Liver (tissue), 9 donors: Measurements from ENCODE around the gene ATP10D. TPM values are rescaled to one million over a fixed set of nuclear protein-coding genes. Genes with fewer than 3 reads are reported as not detected.

Experiments used
- DNase-seq: peaks from one replicate; pipeline ENCODE4 v3.0.0-alpha.2; 2017; ENCODE audit warnings: low spot score
- H3K27ac ChIP-seq, 2 donors: one replicate each; pipeline ENCODE4 v1.7.0; 2013; ENCODE audit warnings: inconsistent platforms in 2 of 2, low read length in 2 of 2, control low read depth in 1 of 2, low read depth in 1 of 2, mild to moderate bottlenecking in 1 of 2
- H3K27me3 ChIP-seq, 4 donors: one replicate each; pipeline versions ENCODE4 v1.6.1 to v1.7.0; 2013; ENCODE audit warnings: low read length in 3 of 4, inconsistent platforms in 1 of 4, mild to moderate bottlenecking in 1 of 4, moderate library complexity in 1 of 4; ENCODE audit not compliant: control insufficient read depth in 4 of 4, insufficient read depth in 4 of 4
- H3K36me3 ChIP-seq, 4 donors: one replicate each; pipeline versions ENCODE4 v1.6.1 to v1.7.0; 2013; ENCODE audit warnings: low read length in 3 of 4, mild to moderate bottlenecking in 3 of 4, low read depth in 1 of 4, moderate library complexity in 1 of 4; ENCODE audit not compliant: control insufficient read depth in 4 of 4, insufficient read depth in 3 of 4
- H3K4me1 ChIP-seq, 4 donors: one replicate each; pipeline versions ENCODE4 v1.6.1 to v1.7.0; 2013; ENCODE audit warnings: low read length in 3 of 4, mild to moderate bottlenecking in 3 of 4, moderate library complexity in 1 of 4; ENCODE audit not compliant: control insufficient read depth in 4 of 4, insufficient read depth in 4 of 4
- H3K4me3 ChIP-seq, 3 donors: one replicate each; pipeline versions ENCODE4 v1.6.1 to v1.7.0; 2013; ENCODE audit warnings: low read length in 3 of 3, control low read depth in 1 of 3, low read depth in 1 of 3, mild to moderate bottlenecking in 1 of 3
- H3K9ac ChIP-seq, 2 donors: one replicate each; pipeline ENCODE4 v1.7.0; 2013; ENCODE audit warnings: low read length in 2 of 2, mild to moderate bottlenecking in 2 of 2, moderate library complexity in 2 of 2, control low read depth in 1 of 2, low read depth in 1 of 2
- H3K9me3 ChIP-seq, 4 donors: one replicate each; pipeline versions ENCODE4 v1.6.1 to v1.7.0; 2013; ENCODE audit warnings: low read length in 3 of 4; ENCODE audit not compliant: control insufficient read depth in 4 of 4
- EGR1 ChIP-seq, 2 donors: IDR thresholded peaks; 2 replicates each; pipeline ENCODE4 v1.6.1; 2016 to 2018; ENCODE audit warnings: antibody characterized with exemption in 2 of 2, low read depth in 2 of 2
- FOXA1 ChIP-seq: IDR thresholded peaks from 2 replicates; pipeline ENCODE4 v1.6.1; 2016; ENCODE audit warnings: antibody characterized with exemption
- FOXA2 ChIP-seq: IDR thresholded peaks from 2 replicates; pipeline ENCODE4 v1.6.1; 2016; ENCODE audit warnings: antibody characterized with exemption
- GABPA ChIP-seq, 2 donors: IDR thresholded peaks in 1 of 2; conservative IDR thresholded peaks in 1 of 2; 2 replicates each; pipeline ENCODE4 v1.6.1; 2016; ENCODE audit warnings: antibody characterized with exemption in 2 of 2, mild to moderate bottlenecking in 1 of 2, moderate library complexity in 1 of 2
- HNF4A ChIP-seq, 2 donors: conservative IDR thresholded peaks; 2 replicates each; pipeline ENCODE4 v1.6.1; 2016; ENCODE audit warnings: antibody characterized with exemption in 2 of 2, mild to moderate bottlenecking in 2 of 2
- HNF4G ChIP-seq: IDR thresholded peaks from 2 replicates; pipeline ENCODE4 v1.6.1; 2016; ENCODE audit warnings: antibody characterized with exemption
- JUND ChIP-seq, 2 donors: IDR thresholded peaks; 2 replicates each; pipeline ENCODE4 v1.6.1; 2016; ENCODE audit warnings: antibody characterized with exemption in 2 of 2
- NR2F2 ChIP-seq: IDR thresholded peaks from 2 replicates; pipeline ENCODE4 v1.6.1; 2016; ENCODE audit warnings: antibody characterized with exemption
- RAD21 ChIP-seq, 2 donors: IDR thresholded peaks; 2 replicates each; pipeline ENCODE4 v1.6.1; 2016; ENCODE audit warnings: antibody characterized with exemption in 2 of 2, mild to moderate bottlenecking in 2 of 2
- RXRA ChIP-seq, 2 donors: IDR thresholded peaks; 2 replicates each; pipeline ENCODE4 v1.6.1; 2017 to 2018; ENCODE audit warnings: antibody characterized with exemption in 2 of 2, mild to moderate bottlenecking in 1 of 2
- SP1 ChIP-seq: IDR thresholded peaks from 2 replicates; pipeline ENCODE4 v1.6.1; 2018; ENCODE audit warnings: antibody characterized with exemption, mild to moderate bottlenecking
- TAF1 ChIP-seq: conservative IDR thresholded peaks from 2 replicates; pipeline ENCODE4 v1.6.1; 2016; ENCODE audit warnings: antibody characterized with exemption, mild to moderate bottlenecking
- YY1 ChIP-seq: IDR thresholded peaks from 2 replicates; pipeline ENCODE4 v1.6.1; 2016; ENCODE audit warnings: antibody characterized with exemption, mild to moderate bottlenecking
- WGBS: extraction: QIAGEN DNeasy Blood & Tissue Kit; methylation state at CpG from one replicate; pipeline ENCODE4 v1.1.7; 2013; 5-methylcytosine and 5-hydroxymethylcytosine counted together
- polyA plus RNA-seq, 2 donors: library from polyadenylated mRNA; stranded (reverse) in 1 of 2; unstranded in 1 of 2; fragments of 200-250 nt in 1 of 2; fragments of >200 nt in 1 of 2; fragmentation: Nextera tagmentation in 1 of 2; extraction: Ambion mirVana in 1 of 2; gene quantifications; one replicate each; pipeline versions ENCODE4 v1.2.1 to v1.2.3, GENCODE V29; 2013 to 2015
- total RNA-seq, 2 donors: library from RNA; depleted of rRNA; stranded (reverse); fragments of >200 nt; gene quantifications; one replicate each; pipeline ENCODE4 v1.2.3, GENCODE V29; 2014
- TF ChIP-seq, protein P1 (sequence below): IDR thresholded peaks from 2 replicates; pipeline ENCODE4 v1.6.1; 2016; ENCODE audit warnings: antibody characterized with exemption
- TF ChIP-seq, protein P2 (sequence below): IDR thresholded peaks from 2 replicates; pipeline ENCODE4 v1.6.1; 2016; ENCODE audit warnings: antibody characterized with exemption, mild to moderate bottlenecking
- TF ChIP-seq, protein P3 (sequence below): IDR thresholded peaks from 2 replicates; pipeline ENCODE4 v1.6.1; 2016; ENCODE audit warnings: antibody characterized with exemption
- TF ChIP-seq, protein P4 (sequence below): IDR thresholded peaks from 2 replicates; pipeline ENCODE4 v1.6.1; 2016; ENCODE audit warnings: antibody characterized with exemption
- TF ChIP-seq, protein P5 (sequence below): fragments of 150-350 bp; IDR thresholded peaks from 2 replicates; pipeline ENCODE4 v1.5.1; 2017; ENCODE audit warnings: improper control_type of control experiment, low read depth, low read length; ENCODE audit not compliant: missing input control
- donor health status: healthy.
- donor health status: healthy.
- donor health status: healthy.
- donor health status: healthy.
- donor health status: healthy.

Gene ATP10D
- total and polyA plus RNA-seq, 4 donors, result 4.3 to 13.6 (median 7.4) TPM

DNA sequence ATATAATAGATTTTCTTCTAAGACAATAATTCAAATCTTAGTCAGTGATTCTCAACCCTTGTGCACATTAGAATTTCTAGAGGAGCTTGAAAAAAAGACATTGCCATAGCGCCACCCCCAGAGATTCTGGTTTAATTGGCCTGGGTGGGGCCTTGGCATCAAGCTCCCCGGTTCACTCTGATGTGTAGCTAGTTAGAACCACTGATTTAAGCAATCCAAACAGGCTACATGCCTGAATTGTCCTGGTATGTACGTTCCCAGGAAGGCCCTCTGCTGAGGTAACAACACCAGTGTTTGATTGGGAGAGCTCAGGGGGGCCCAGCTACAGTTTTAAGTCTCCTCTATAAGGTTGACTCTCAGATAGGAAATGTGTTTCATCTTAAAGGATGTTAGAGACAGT lies 1.3 kb upstream of the ATP10D start:
- H3K27ac ChIP-seq, result no peak overlapping the region
- TF ChIP-seq JUND (IDR thresholded peaks at IDR 0.05) (no peak), FOXA1 (no peak), HNF4G (no peak), RXRA (IDR thresholded peaks at IDR 0.05) (no peak), FOXA2 (no peak), SP1 (no peak), NR2F2 (no peak), GABPA (IDR thresholded peaks at IDR 0.05 in 1 of 2, conservative IDR thresholded peaks at IDR 0.05 in 1 of 2) (no peak), TAF1 (no peak)
- TF ChIP-seq, protein P1, sequence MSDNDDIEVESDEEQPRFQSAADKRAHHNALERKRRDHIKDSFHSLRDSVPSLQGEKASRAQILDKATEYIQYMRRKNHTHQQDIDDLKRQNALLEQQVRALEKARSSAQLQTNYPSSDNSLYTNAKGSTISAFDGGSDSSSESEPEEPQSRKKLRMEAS, result no peak
- TF ChIP-seq, protein P2, sequence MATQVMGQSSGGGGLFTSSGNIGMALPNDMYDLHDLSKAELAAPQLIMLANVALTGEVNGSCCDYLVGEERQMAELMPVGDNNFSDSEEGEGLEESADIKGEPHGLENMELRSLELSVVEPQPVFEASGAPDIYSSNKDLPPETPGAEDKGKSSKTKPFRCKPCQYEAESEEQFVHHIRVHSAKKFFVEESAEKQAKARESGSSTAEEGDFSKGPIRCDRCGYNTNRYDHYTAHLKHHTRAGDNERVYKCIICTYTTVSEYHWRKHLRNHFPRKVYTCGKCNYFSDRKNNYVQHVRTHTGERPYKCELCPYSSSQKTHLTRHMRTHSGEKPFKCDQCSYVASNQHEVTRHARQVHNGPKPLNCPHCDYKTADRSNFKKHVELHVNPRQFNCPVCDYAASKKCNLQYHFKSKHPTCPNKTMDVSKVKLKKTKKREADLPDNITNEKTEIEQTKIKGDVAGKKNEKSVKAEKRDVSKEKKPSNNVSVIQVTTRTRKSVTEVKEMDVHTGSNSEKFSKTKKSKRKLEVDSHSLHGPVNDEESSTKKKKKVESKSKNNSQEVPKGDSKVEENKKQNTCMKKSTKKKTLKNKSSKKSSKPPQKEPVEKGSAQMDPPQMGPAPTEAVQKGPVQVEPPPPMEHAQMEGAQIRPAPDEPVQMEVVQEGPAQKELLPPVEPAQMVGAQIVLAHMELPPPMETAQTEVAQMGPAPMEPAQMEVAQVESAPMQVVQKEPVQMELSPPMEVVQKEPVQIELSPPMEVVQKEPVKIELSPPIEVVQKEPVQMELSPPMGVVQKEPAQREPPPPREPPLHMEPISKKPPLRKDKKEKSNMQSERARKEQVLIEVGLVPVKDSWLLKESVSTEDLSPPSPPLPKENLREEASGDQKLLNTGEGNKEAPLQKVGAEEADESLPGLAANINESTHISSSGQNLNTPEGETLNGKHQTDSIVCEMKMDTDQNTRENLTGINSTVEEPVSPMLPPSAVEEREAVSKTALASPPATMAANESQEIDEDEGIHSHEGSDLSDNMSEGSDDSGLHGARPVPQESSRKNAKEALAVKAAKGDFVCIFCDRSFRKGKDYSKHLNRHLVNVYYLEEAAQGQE, result no peak
- TF ChIP-seq, protein P3, sequence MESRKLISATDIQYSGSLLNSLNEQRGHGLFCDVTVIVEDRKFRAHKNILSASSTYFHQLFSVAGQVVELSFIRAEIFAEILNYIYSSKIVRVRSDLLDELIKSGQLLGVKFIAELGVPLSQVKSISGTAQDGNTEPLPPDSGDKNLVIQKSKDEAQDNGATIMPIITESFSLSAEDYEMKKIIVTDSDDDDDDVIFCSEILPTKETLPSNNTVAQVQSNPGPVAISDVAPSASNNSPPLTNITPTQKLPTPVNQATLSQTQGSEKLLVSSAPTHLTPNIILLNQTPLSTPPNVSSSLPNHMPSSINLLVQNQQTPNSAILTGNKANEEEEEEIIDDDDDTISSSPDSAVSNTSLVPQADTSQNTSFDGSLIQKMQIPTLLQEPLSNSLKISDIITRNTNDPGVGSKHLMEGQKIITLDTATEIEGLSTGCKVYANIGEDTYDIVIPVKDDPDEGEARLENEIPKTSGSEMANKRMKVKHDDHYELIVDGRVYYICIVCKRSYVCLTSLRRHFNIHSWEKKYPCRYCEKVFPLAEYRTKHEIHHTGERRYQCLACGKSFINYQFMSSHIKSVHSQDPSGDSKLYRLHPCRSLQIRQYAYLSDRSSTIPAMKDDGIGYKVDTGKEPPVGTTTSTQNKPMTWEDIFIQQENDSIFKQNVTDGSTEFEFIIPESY, result no peak
- H3K9ac ChIP-seq, result no peak overlapping the region
- no peak for DNase-seq
- H3K9me3 ChIP-seq, result no peaks in the 10 kb centered on the region
- H3K27me3 ChIP-seq, result no peaks in the 10 kb centered on the region
- no peak overlapping the region for H3K4me3 ChIP-seq
- 89% methylated on average over 3 of the region's 3 CpGs for WGBS
- H3K4me1 ChIP-seq, result peaks cover 0 to 11% (median 3%) of the 10 kb centered on the region in 4 donors
- no peaks in the 10 kb centered on the region for H3K36me3 ChIP-seq

DNA sequence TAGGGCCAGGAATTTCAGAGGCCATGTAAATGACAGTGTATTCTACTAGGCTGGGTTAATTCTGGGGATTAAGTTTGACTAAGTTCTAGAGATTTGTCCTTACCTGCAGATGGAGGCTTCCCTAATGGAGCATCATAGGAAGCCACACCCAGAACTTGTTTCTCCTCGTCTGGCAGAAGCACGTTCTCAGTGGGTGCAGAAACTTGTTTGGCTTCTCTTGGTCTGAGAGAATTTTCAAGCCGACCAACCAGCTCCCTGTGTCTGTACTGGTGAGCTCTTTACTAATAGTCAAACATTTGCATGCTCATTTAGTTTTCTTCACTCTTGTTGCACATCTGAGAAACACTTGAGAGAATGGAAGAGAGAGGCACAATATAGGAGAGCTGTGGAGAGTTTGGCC lies 907 bp upstream of the ATP10D start:
- H3K9ac ChIP-seq, result no peak overlapping the region
- peaks cover 0 to 11% (median 3%) of the 10 kb centered on the region in 4 donors for H3K4me1 ChIP-seq
- no peaks in the 10 kb centered on the region for H3K27me3 ChIP-seq
- TF ChIP-seq, protein P2, result no peak
- TF ChIP-seq, protein P4, sequence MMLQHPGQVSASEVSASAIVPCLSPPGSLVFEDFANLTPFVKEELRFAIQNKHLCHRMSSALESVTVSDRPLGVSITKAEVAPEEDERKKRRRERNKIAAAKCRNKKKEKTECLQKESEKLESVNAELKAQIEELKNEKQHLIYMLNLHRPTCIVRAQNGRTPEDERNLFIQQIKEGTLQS, result no peak
- TF ChIP-seq RXRA (IDR thresholded peaks at IDR 0.05) (no peak), RAD21 (IDR thresholded peaks at IDR 0.05) (no peak), NR2F2 (no peak), TAF1 (no peak), SP1 (no peak), YY1 (no peak), FOXA2 (no peak), JUND (IDR thresholded peaks at IDR 0.05) (no peak), HNF4A (conservative IDR thresholded peaks at IDR 0.05) (no peak), HNF4G (no peak), EGR1 (IDR thresholded peaks at IDR 0.05; ENCODE audit: low read depth in 2 of 2) (no peak), GABPA (IDR thresholded peaks at IDR 0.05 in 1 of 2, conservative IDR thresholded peaks at IDR 0.05 in 1 of 2) (no peak)
- TF ChIP-seq, protein P3, result no peak
- TF ChIP-seq, protein P1, result no peak
- TF ChIP-seq, protein P5, sequence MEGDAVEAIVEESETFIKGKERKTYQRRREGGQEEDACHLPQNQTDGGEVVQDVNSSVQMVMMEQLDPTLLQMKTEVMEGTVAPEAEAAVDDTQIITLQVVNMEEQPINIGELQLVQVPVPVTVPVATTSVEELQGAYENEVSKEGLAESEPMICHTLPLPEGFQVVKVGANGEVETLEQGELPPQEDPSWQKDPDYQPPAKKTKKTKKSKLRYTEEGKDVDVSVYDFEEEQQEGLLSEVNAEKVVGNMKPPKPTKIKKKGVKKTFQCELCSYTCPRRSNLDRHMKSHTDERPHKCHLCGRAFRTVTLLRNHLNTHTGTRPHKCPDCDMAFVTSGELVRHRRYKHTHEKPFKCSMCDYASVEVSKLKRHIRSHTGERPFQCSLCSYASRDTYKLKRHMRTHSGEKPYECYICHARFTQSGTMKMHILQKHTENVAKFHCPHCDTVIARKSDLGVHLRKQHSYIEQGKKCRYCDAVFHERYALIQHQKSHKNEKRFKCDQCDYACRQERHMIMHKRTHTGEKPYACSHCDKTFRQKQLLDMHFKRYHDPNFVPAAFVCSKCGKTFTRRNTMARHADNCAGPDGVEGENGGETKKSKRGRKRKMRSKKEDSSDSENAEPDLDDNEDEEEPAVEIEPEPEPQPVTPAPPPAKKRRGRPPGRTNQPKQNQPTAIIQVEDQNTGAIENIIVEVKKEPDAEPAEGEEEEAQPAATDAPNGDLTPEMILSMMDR, result no peak
- H3K27ac ChIP-seq, result no peak overlapping the region
- H3K36me3 ChIP-seq, result no peaks in the 10 kb centered on the region
- no peak for DNase-seq
- WGBS, result 85% methylated on average over 3 of the region's 3 CpGs
- no peaks in the 10 kb centered on the region for H3K9me3 ChIP-seq
- H3K4me3 ChIP-seq, result no peak overlapping the region
